Rectal smooth muscle tissue (tissue), 1 donor: Measurements from ENCODE around the gene NUP58.

Experiments used
- H3K27ac ChIP-seq: one replicate; pipeline ENCODE4 v1.7.0; 2013; ENCODE audit warnings: low read depth, low read length, inconsistent platforms
- H3K27me3 ChIP-seq: one replicate; pipeline ENCODE4 v1.7.0; 2013; ENCODE audit warnings: low read length; ENCODE audit not compliant: control insufficient read depth, insufficient read depth
- H3K36me3 ChIP-seq: one replicate; pipeline ENCODE4 v1.7.0; 2013; ENCODE audit warnings: low read length; ENCODE audit not compliant: control insufficient read depth, insufficient read depth
- H3K4me1 ChIP-seq: one replicate; pipeline ENCODE4 v1.7.0; 2013; ENCODE audit warnings: low read length; ENCODE audit not compliant: control insufficient read depth, insufficient read depth
- H3K4me3 ChIP-seq: one replicate; pipeline ENCODE4 v1.7.0; 2013; ENCODE audit warnings: low read length
- H3K9ac ChIP-seq: one replicate; pipeline ENCODE4 v1.7.0; 2013; ENCODE audit warnings: low read length

The NUP58 gene

GRCh38 chr13:25365720-25366235 is 64.4 kb downstream of the NUP58 start:
- no peaks in the 10 kb centered on the region for H3K27me3 ChIP-seq
- H3K36me3 ChIP-seq = no peaks in the 10 kb centered on the region
- H3K4me1 ChIP-seq = no peaks in the 10 kb centered on the region
- H3K4me3 ChIP-seq = no peak overlapping the region
- no peak overlapping the region for H3K9ac ChIP-seq
- no peak overlapping the region for H3K27ac ChIP-seq

- Histone ChIP-seq H3K27ac (no peak overlapping the region), H3K27me3 (peaks cover 8% of the 10 kb centered on the region), H3K9ac (no peak overlapping the region), H3K4me1 (no peaks in the 10 kb centered on the region), H3K36me3 (no peaks in the 10 kb centered on the region), H3K4me3 (no peak overlapping the region)
These were observed 69.9 kb downstream of the NUP58 start for GRCh38 chr13:25371158-25371874.

GRCh38 chr13:25371875-25372283 is 70.5 kb downstream of the NUP58 start, which contains the start of gene ATP8A2:
ATP8A2 (plus strand) TSS chr13:25371974; CDS start chr13:25372213, 239 bp downstream.
- H3K9ac ChIP-seq = no peak within 1 kb of the TSS
- H3K27me3 ChIP-seq = peaks cover 8% of the 10 kb centered on the region
- no peaks in the 10 kb centered on the region for H3K36me3 ChIP-seq
- no peaks in the 10 kb centered on the region for H3K4me1 ChIP-seq
- peak within 1 kb of the TSS; percentile 18 for H3K4me3 ChIP-seq
- no peak within 1 kb of the TSS for H3K27ac ChIP-seq

GRCh38 chr13:25372284-25373081 is 71.1 kb downstream of the NUP58 start:
- Histone ChIP-seq H3K27ac (no peak overlapping the region), H3K36me3 (no peaks in the 10 kb centered on the region), H3K4me3 (no peak overlapping the region), H3K27me3 (peaks cover 8% of the 10 kb centered on the region), H3K9ac (no peak overlapping the region), H3K4me1 (no peaks in the 10 kb centered on the region)

GRCh38 chr13:25375727-25376358 is 74.4 kb downstream of the NUP58 start:
- Histone ChIP-seq H3K27me3 (peaks cover 8% of the 10 kb centered on the region), H3K4me3 (no peak overlapping the region), H3K4me1 (no peaks in the 10 kb centered on the region), H3K9ac (no peak overlapping the region), H3K36me3 (no peaks in the 10 kb centered on the region), H3K27ac (no peak overlapping the region)

GRCh38 chr13:25377244-25377962 is 76.0 kb downstream of the NUP58 start:
- Histone ChIP-seq H3K27ac (no peak overlapping the region), H3K36me3 (no peaks in the 10 kb centered on the region), H3K27me3 (peaks cover 3% of the 10 kb centered on the region), H3K4me3 (no peak overlapping the region), H3K4me1 (no peaks in the 10 kb centered on the region), H3K9ac (no peak overlapping the region)

GRCh38 chr13:25378528-25378927 is 77.1 kb downstream of the NUP58 start:
- no peaks in the 10 kb centered on the region for H3K27me3 ChIP-seq
- H3K27ac ChIP-seq = no peak overlapping the region
- no peak overlapping the region for H3K9ac ChIP-seq
- no peaks in the 10 kb centered on the region for H3K4me1 ChIP-seq
- H3K36me3 ChIP-seq = no peaks in the 10 kb centered on the region
- H3K4me3 ChIP-seq = no peak overlapping the region

- Histone ChIP-seq H3K27ac (no peak overlapping the region), H3K36me3 (no peaks in the 10 kb centered on the region), H3K27me3 (no peaks in the 10 kb centered on the region), H3K4me1 (no peaks in the 10 kb centered on the region), H3K4me3 (no peak overlapping the region), H3K9ac (no peak overlapping the region)
These were observed 77.6 kb downstream of the NUP58 start for GRCh38 chr13:25379011-25379410.

- Histone ChIP-seq H3K27me3 (no peaks in the 10 kb centered on the region), H3K9ac (no peak overlapping the region), H3K36me3 (no peaks in the 10 kb centered on the region), H3K4me3 (no peak overlapping the region), H3K4me1 (no peaks in the 10 kb centered on the region), H3K27ac (no peak overlapping the region)
These were observed 78.7 kb downstream of the NUP58 start for GRCh38 chr13:25380082-25380481.

- Histone ChIP-seq H3K4me3 (no peak overlapping the region), H3K36me3 (no peaks in the 10 kb centered on the region), H3K27me3 (no peaks in the 10 kb centered on the region), H3K27ac (no peak overlapping the region), H3K4me1 (no peaks in the 10 kb centered on the region), H3K9ac (no peak overlapping the region)
These were observed 79.4 kb downstream of the NUP58 start for GRCh38 chr13:25380741-25381324.

- no peak overlapping the region for H3K4me3 ChIP-seq
- no peaks in the 10 kb centered on the region for H3K36me3 ChIP-seq
- H3K27ac ChIP-seq = no peak overlapping the region
- H3K4me1 ChIP-seq = no peaks in the 10 kb centered on the region
- no peaks in the 10 kb centered on the region for H3K27me3 ChIP-seq
- H3K9ac ChIP-seq = no peak overlapping the region
These were observed 83.5 kb downstream of the NUP58 start for GRCh38 chr13:25384758-25385410.
